SK-N-MC (cell line): ENCODE data around the gene PEX5L.

Experiments
- EZH2 ChIP-seq: fragments of 200-600 bp; sonication (generic); IDR thresholded peaks from one replicate; pipeline ENCODE4 v1.6.1; 2017; ENCODE audit warnings: antibody characterized with exemption
- POLR2AphosphoS5 ChIP-seq: IDR thresholded peaks from 2 replicates; pipeline ENCODE4 v1.6.1; 2012; ENCODE audit warnings: mild to moderate bottlenecking, low read depth, low read length, borderline replicate concordance

GRCh38 chr3:180072786-180073185, 36.0 kb upstream of the PEX5L start:
- TF ChIP-seq EZH2 (no peak), POLR2AphosphoS5 (no peak)
